ENCODE results near the gene RNF175.

Gene RNF175

GRCh38 chr4:153705743-153706468 lies 53.9 kb downstream of the RNF175 start:
- peak; percentile 32 for DNase-seq (ENCODE audit: low read depth)
- no peak overlapping the region for H3K4me3 ChIP-seq (ENCODE audit: low read depth, low read length)
- TF ChIP-seq CTCF (IDR thresholded peaks at IDR 0.05; ENCODE audit: insufficient read depth, low read depth, low read length, missing control alignments): no peak

DNA sequence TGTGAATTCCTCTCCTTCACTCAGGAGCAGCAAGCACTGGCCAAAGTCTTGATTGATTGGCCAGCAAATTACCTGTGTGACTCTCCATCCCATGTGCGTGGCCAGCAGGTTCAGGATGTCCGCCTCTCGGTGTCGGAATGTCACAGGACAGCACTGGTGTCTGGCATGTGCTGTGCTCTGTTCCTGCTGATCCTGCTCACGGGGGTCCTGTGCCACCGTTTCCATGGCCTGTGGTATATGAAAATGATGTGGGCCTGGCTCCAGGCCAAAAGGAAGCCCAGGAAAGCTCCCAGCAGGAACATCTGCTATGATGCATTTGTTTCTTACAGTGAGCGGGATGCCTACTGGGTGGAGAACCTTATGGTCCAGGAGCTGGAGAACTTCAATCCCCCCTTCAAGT lies 55.3 kb downstream of the RNF175 start:
- no peak for TF ChIP-seq CTCF (IDR thresholded peaks at IDR 0.05; ENCODE audit: insufficient read depth, low read depth, low read length, missing control alignments)
- no peak overlapping the region for H3K4me3 ChIP-seq (ENCODE audit: low read depth, low read length)
- no peak for DNase-seq (ENCODE audit: low read depth)

GRCh38 chr4:153684971-153685371 lies 74.9 kb downstream of the RNF175 start:
- peak overlapping the region; percentile 59 for H3K4me3 ChIP-seq (ENCODE audit: low read depth, low read length)
- no peak for TF ChIP-seq CTCF (IDR thresholded peaks at IDR 0.05; ENCODE audit: insufficient read depth, low read depth, low read length, missing control alignments)
- DNase-seq (ENCODE audit: low read depth): no peak

GRCh38 chr4:153684182-153684970 lies 75.4 kb downstream of the RNF175 start, which contains the start of gene TLR2:
TSS of gene TLR2 (plus strand) at chr4:153684280. CDS start at chr4:153702908, 18,628 bp downstream.
- H3K4me3 ChIP-seq (ENCODE audit: low read depth, low read length): peak within 1 kb of the TSS; percentile 59
- no peak for TF ChIP-seq CTCF (IDR thresholded peaks at IDR 0.05; ENCODE audit: insufficient read depth, low read depth, low read length, missing control alignments)
- peak; percentile 62 for DNase-seq (ENCODE audit: low read depth)

DNA sequence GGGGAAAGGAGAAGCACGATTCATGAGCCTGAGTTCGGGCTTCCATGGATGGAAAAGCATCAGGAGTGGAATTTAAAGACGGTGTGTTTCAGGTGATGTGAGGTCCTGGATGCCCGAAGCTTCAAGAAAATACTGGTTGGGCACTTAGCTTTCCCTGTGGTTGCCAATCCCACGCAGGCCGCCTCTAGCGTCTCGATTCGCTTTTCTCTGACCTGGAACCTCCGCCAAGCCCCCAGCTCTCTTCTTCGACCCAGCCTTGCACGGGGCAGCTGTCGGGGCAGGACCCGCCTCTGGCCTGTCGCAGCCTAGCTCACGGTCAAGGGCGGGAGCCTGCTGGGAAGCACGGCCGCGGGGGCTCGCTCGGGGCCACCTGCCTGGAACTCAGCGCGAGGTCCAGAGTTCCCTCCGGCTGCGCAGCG lies 76.1 kb downstream of the RNF175 start:
- DNase-seq (ENCODE audit: low read depth): no peak
- no peak for TF ChIP-seq CTCF (IDR thresholded peaks at IDR 0.05; ENCODE audit: insufficient read depth, low read depth, low read length, missing control alignments)
- H3K4me3 ChIP-seq (ENCODE audit: low read depth, low read length): peak overlapping the region; percentile 59

GRCh38 chr4:153679486-153679885 lies 80.3 kb downstream of the RNF175 start:
- DNase-seq (ENCODE audit: low read depth): no peak
- H3K4me3 ChIP-seq (ENCODE audit: low read depth, low read length): no peak overlapping the region
- no peak for TF ChIP-seq CTCF (IDR thresholded peaks at IDR 0.05; ENCODE audit: insufficient read depth, low read depth, low read length, missing control alignments)
